ENCODE measurements around the gene SLC7A7.
"Not testable (repeated sequence)": the region's sequence is repeated elsewhere in the genome, so short reads cannot be mapped to it uniquely, and the experiment has no call there.

SLC7A7 gene

DNA sequence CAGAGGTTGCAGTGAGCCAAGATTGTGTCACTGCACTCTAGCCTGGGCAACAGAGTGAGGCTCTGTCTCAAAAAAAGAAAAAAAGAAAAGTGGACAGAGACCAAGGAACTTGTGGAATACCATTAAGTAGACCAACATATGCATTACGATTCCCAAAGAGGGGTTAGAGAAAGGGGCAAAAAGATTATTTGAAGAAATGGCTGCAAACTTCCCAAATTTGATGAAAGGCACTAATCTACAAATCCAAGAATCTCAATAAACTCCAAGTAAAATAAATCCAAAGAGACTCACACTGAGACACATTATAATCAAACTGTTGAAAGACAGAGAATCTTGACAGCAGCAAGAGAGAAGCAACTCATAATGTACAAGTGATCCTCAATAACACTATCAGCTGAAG is 53.5 kb downstream of the SLC7A7 start:
- no peak overlapping the region for H3K9ac ChIP-seq (ENCODE audit: low read depth, low read length, poor library complexity)
- H2AK5ac ChIP-seq (ENCODE audit: low read depth, low read length) = no peak overlapping the region
- no CpG with 5 or more reads among the region's 1 CpG for WGBS, 2 donors (ENCODE audit: extremely low coverage in 2 of 2, insufficient read length in 2 of 2, insufficient replicate concordance in 1 of 2)
- H4K8ac ChIP-seq (ENCODE audit: low read depth, low read length) = no peak overlapping the region
- H3K9me3 ChIP-seq (replicated peaks in 1 of 2; ENCODE audit: control insufficient read depth in 2 of 2, insufficient read depth in 1 of 2, low read depth in 1 of 2, low read length in 2 of 2) = peaks cover 0 to 4% of the 10 kb centered on the region in 2 donors
- no peak for DNase-seq (ENCODE audit: low spot score)
- H4K91ac ChIP-seq (ENCODE audit: low read depth, low read length, poor library complexity) = no peak overlapping the region
- no peaks in the 10 kb centered on the region for H3K4me1 ChIP-seq (ENCODE audit: control insufficient read depth in 2 of 2, insufficient read depth in 1 of 2, low read depth in 1 of 2, low read length in 2 of 2)
- H3K4me2 ChIP-seq (ENCODE audit: insufficient read depth, low read length, poor library complexity, severe bottlenecking) = no peak overlapping the region
- no peak overlapping the region for H2BK15ac ChIP-seq (ENCODE audit: low read length)
- H3K23ac ChIP-seq (ENCODE audit: low read depth, low read length, poor library complexity) = no peak overlapping the region
- no peak overlapping the region for H2AFZ ChIP-seq (ENCODE audit: low read length)
- H3K4ac ChIP-seq (ENCODE audit: low read length) = no peak overlapping the region
- peaks cover 2% of the 10 kb centered on the region for H3K79me1 ChIP-seq (ENCODE audit: low read depth, low read length)
- no peak overlapping the region for H3K14ac ChIP-seq (ENCODE audit: low read length)
- no peaks in the 10 kb centered on the region for H3K36me3 ChIP-seq (replicated peaks in 1 of 2; ENCODE audit: control insufficient read depth in 2 of 2, insufficient read depth in 2 of 2, low read length in 2 of 2)
- no peak overlapping the region for H3K27ac ChIP-seq (replicated peaks; ENCODE audit: low read length)
- H2BK120ac ChIP-seq (ENCODE audit: low read depth, low read length) = no peak overlapping the region
- H3K27me3 ChIP-seq (ENCODE audit: control insufficient read depth in 3 of 3, insufficient read depth in 3 of 3, low read depth in 1 of 3, low read length in 3 of 3) = no peaks in the 10 kb centered on the region
- no peak overlapping the region for H2BK12ac ChIP-seq (ENCODE audit: low read length)
- H3K4me3 ChIP-seq (ENCODE audit: low read length in 2 of 2) = no peak overlapping the region
- no peak overlapping the region for H3K18ac ChIP-seq (ENCODE audit: low read length)
- H2BK5ac ChIP-seq (ENCODE audit: low read length) = no peak overlapping the region

- H3K9me3 ChIP-seq (replicated peaks in 1 of 2; ENCODE audit: control insufficient read depth in 2 of 2, insufficient read depth in 1 of 2, low read depth in 1 of 2, low read length in 2 of 2); H3K4me2 ChIP-seq (ENCODE audit: insufficient read depth, low read length, poor library complexity, severe bottlenecking); H3K9ac ChIP-seq (ENCODE audit: low read depth, low read length, poor library complexity); H4K8ac ChIP-seq (ENCODE audit: low read depth, low read length); H3K36me3 ChIP-seq (replicated peaks in 1 of 2; ENCODE audit: control insufficient read depth in 2 of 2, insufficient read depth in 2 of 2, low read length in 2 of 2); H2BK5ac ChIP-seq (ENCODE audit: low read length); H2BK120ac ChIP-seq (ENCODE audit: low read depth, low read length); DNase-seq (ENCODE audit: low spot score); H3K27ac ChIP-seq (replicated peaks; ENCODE audit: low read length); H3K4ac ChIP-seq (ENCODE audit: low read length); H3K14ac ChIP-seq (ENCODE audit: low read length); H3K18ac ChIP-seq (ENCODE audit: low read length); H2BK15ac ChIP-seq (ENCODE audit: low read length); H4K91ac ChIP-seq (ENCODE audit: low read depth, low read length, poor library complexity); H3K79me1 ChIP-seq (ENCODE audit: low read depth, low read length); H3K4me1 ChIP-seq (ENCODE audit: control insufficient read depth in 2 of 2, insufficient read depth in 1 of 2, low read depth in 1 of 2, low read length in 2 of 2); H3K27me3 ChIP-seq (ENCODE audit: control insufficient read depth in 3 of 3, insufficient read depth in 3 of 3, low read depth in 1 of 3, low read length in 3 of 3); H2AFZ ChIP-seq (ENCODE audit: low read length); H2AK5ac ChIP-seq (ENCODE audit: low read depth, low read length); H3K23ac ChIP-seq (ENCODE audit: low read depth, low read length, poor library complexity); H2BK12ac ChIP-seq (ENCODE audit: low read length); H3K4me3 ChIP-seq (ENCODE audit: low read length in 2 of 2): not testable (repeated sequence)
- WGBS, 2 donors (ENCODE audit: extremely low coverage in 2 of 2, insufficient read length in 2 of 2, insufficient replicate concordance in 1 of 2) = no CpG with 5 or more reads among the region's 10 CpGs
Measured at GRCh38 chr14:22757972-22758650, 57.1 kb downstream of the SLC7A7 start.

- no peak overlapping the region for H3K27ac ChIP-seq (replicated peaks; ENCODE audit: low read length)
- no peaks in the 10 kb centered on the region for H3K36me3 ChIP-seq (replicated peaks in 1 of 2; ENCODE audit: control insufficient read depth in 2 of 2, insufficient read depth in 2 of 2, low read length in 2 of 2)
- peak overlapping the region; percentile 17 for H2AFZ ChIP-seq (ENCODE audit: low read length)
- no peak overlapping the region for H3K4me3 ChIP-seq (ENCODE audit: low read length in 2 of 2)
- no peak overlapping the region for H3K18ac ChIP-seq (ENCODE audit: low read length)
- H3K79me1 ChIP-seq (ENCODE audit: low read depth, low read length) = no peaks in the 10 kb centered on the region
- H4K8ac ChIP-seq (ENCODE audit: low read depth, low read length) = no peak overlapping the region
- H3K4me1 ChIP-seq (ENCODE audit: control insufficient read depth in 2 of 2, insufficient read depth in 1 of 2, low read depth in 1 of 2, low read length in 2 of 2) = peaks cover 2 to 3% of the 10 kb centered on the region in 2 donors
- no peak overlapping the region for H3K4me2 ChIP-seq (ENCODE audit: insufficient read depth, low read length, poor library complexity, severe bottlenecking)
- no peak overlapping the region for H3K14ac ChIP-seq (ENCODE audit: low read length)
- no peak for DNase-seq (ENCODE audit: low spot score)
- H2AK5ac ChIP-seq (ENCODE audit: low read depth, low read length) = no peak overlapping the region
- H3K23ac ChIP-seq (ENCODE audit: low read depth, low read length, poor library complexity) = no peak overlapping the region
- WGBS, 2 donors (ENCODE audit: extremely low coverage in 2 of 2, insufficient read length in 2 of 2, insufficient replicate concordance in 1 of 2) = no CpG with 5 or more reads among the region's 6 CpGs
- no peak overlapping the region for H3K4ac ChIP-seq (ENCODE audit: low read length)
- no peak overlapping the region for H3K9ac ChIP-seq (ENCODE audit: low read depth, low read length, poor library complexity)
- H2BK12ac ChIP-seq (ENCODE audit: low read length) = no peak overlapping the region
- H3K27me3 ChIP-seq (ENCODE audit: control insufficient read depth in 3 of 3, insufficient read depth in 3 of 3, low read depth in 1 of 3, low read length in 3 of 3) = no peaks in the 10 kb centered on the region
- H2BK120ac ChIP-seq (ENCODE audit: low read depth, low read length) = no peak overlapping the region
- no peak overlapping the region for H4K91ac ChIP-seq (ENCODE audit: low read depth, low read length, poor library complexity)
- no peak overlapping the region for H2BK15ac ChIP-seq (ENCODE audit: low read length)
- no peak overlapping the region for H2BK5ac ChIP-seq (ENCODE audit: low read length)
- H3K9me3 ChIP-seq (replicated peaks in 1 of 2; ENCODE audit: control insufficient read depth in 2 of 2, insufficient read depth in 1 of 2, low read depth in 1 of 2, low read length in 2 of 2) = no peaks in the 10 kb centered on the region
Measured at GRCh38 chr14:22753586-22753985, 61.6 kb downstream of the SLC7A7 start.

GRCh38 chr14:22752422-22752821 is 62.8 kb downstream of the SLC7A7 start:
- no peak overlapping the region for H2AK5ac ChIP-seq (ENCODE audit: low read depth, low read length)
- H3K18ac ChIP-seq (ENCODE audit: low read length) = no peak overlapping the region
- no peak overlapping the region for H3K9ac ChIP-seq (ENCODE audit: low read depth, low read length, poor library complexity)
- H3K27me3 ChIP-seq (ENCODE audit: control insufficient read depth in 3 of 3, insufficient read depth in 3 of 3, low read depth in 1 of 3, low read length in 3 of 3) = no peaks in the 10 kb centered on the region
- H3K4me2 ChIP-seq (ENCODE audit: insufficient read depth, low read length, poor library complexity, severe bottlenecking) = no peak overlapping the region
- H3K4me3 ChIP-seq (ENCODE audit: low read length in 2 of 2) = no peak overlapping the region
- no peak overlapping the region for H3K4ac ChIP-seq (ENCODE audit: low read length)
- no peaks in the 10 kb centered on the region for H3K36me3 ChIP-seq (replicated peaks in 1 of 2; ENCODE audit: control insufficient read depth in 2 of 2, insufficient read depth in 2 of 2, low read length in 2 of 2)
- no peaks in the 10 kb centered on the region for H3K79me1 ChIP-seq (ENCODE audit: low read depth, low read length)
- no peak overlapping the region for H4K91ac ChIP-seq (ENCODE audit: low read depth, low read length, poor library complexity)
- H3K4me1 ChIP-seq (ENCODE audit: control insufficient read depth in 2 of 2, insufficient read depth in 1 of 2, low read depth in 1 of 2, low read length in 2 of 2) = peaks cover 2 to 3% of the 10 kb centered on the region in 2 donors
- H3K27ac ChIP-seq (replicated peaks; ENCODE audit: low read length) = no peak overlapping the region
- DNase-seq (ENCODE audit: low spot score) = no peak
- no CpG with 5 or more reads among the region's 8 CpGs for WGBS, 2 donors (ENCODE audit: extremely low coverage in 2 of 2, insufficient read length in 2 of 2, insufficient replicate concordance in 1 of 2)
- H2BK5ac ChIP-seq (ENCODE audit: low read length) = no peak overlapping the region
- no peak overlapping the region for H2AFZ ChIP-seq (ENCODE audit: low read length)
- no peak overlapping the region for H4K8ac ChIP-seq (ENCODE audit: low read depth, low read length)
- H2BK120ac ChIP-seq (ENCODE audit: low read depth, low read length) = no peak overlapping the region
- no peak overlapping the region for H3K23ac ChIP-seq (ENCODE audit: low read depth, low read length, poor library complexity)
- no peaks in the 10 kb centered on the region for H3K9me3 ChIP-seq (replicated peaks in 1 of 2; ENCODE audit: control insufficient read depth in 2 of 2, insufficient read depth in 1 of 2, low read depth in 1 of 2, low read length in 2 of 2)
- no peak overlapping the region for H2BK12ac ChIP-seq (ENCODE audit: low read length)
- no peak overlapping the region for H2BK15ac ChIP-seq (ENCODE audit: low read length)
- no peak overlapping the region for H3K14ac ChIP-seq (ENCODE audit: low read length)
